ENCODE data around the gene SCARB1.

SCARB1 gene

GRCh38 chr12:124872068-124872719, 8.5 kb upstream of the SCARB1 start:
- no peaks in the 10 kb centered on the region for H3K36me3 ChIP-seq (ENCODE audit: insufficient read depth, low read length)
- no peaks in the 10 kb centered on the region for H4K20me1 ChIP-seq (ENCODE audit: insufficient read depth, low read length)
- H3K79me2 ChIP-seq (ENCODE audit: insufficient read depth, low read length): no peaks in the 10 kb centered on the region
- H2AFZ ChIP-seq (ENCODE audit: low read length): no peak overlapping the region
- H3F3A ChIP-seq (ENCODE audit: insufficient read depth, low read length): no peaks in the 10 kb centered on the region
- no peak overlapping the region for H3K9ac ChIP-seq (ENCODE audit: low read length)
- no peak for TF ChIP-seq CTCF (IDR thresholded peaks at IDR 0.05; ENCODE audit: low read length)
- TF ChIP-seq EZH2 (IDR thresholded peaks at IDR 0.05; ENCODE audit: borderline replicate concordance, low read length): no peak
- H3K4me3 ChIP-seq (ENCODE audit: low read depth, low read length, poor library complexity, severe bottlenecking): no peak overlapping the region
- no peaks in the 10 kb centered on the region for H3K9me3 ChIP-seq (ENCODE audit: low read length)
- H3K4me1 ChIP-seq (ENCODE audit: insufficient read depth, low read length, severe bottlenecking): peaks cover 7% of the 10 kb centered on the region
- peaks cover 6% of the 10 kb centered on the region; the same call in 1 of the 2 replicates for H3K27me3 ChIP-seq (ENCODE audit: insufficient read depth, low read length)
- H3K9me2 ChIP-seq (ENCODE audit: low read depth, low read length): no peaks in the 10 kb centered on the region
- no peak overlapping the region for H3K4me2 ChIP-seq (ENCODE audit: low read length)
- H3K27ac ChIP-seq (ENCODE audit: low read depth, low read length, poor library complexity, severe bottlenecking): no peak overlapping the region

GRCh38 chr12:124871297-124871696, 7.6 kb upstream of the SCARB1 start:
- Histone ChIP-seq H3K9ac (ENCODE audit: low read length) (no peak overlapping the region), H3F3A (ENCODE audit: insufficient read depth, low read length) (no peaks in the 10 kb centered on the region), H3K4me3 (ENCODE audit: low read depth, low read length, poor library complexity, severe bottlenecking) (no peak overlapping the region), H3K4me2 (ENCODE audit: low read length) (no peak overlapping the region), H3K4me1 (ENCODE audit: insufficient read depth, low read length, severe bottlenecking) (peaks cover 7% of the 10 kb centered on the region), H3K9me3 (ENCODE audit: low read length) (no peaks in the 10 kb centered on the region), H3K79me2 (ENCODE audit: insufficient read depth, low read length) (no peaks in the 10 kb centered on the region), H3K9me2 (ENCODE audit: low read depth, low read length) (no peaks in the 10 kb centered on the region), H3K27me3 (ENCODE audit: insufficient read depth, low read length) (0 out of 2 replicates have a peak, but pooled peaks cover 6% of the 10 kb centered on the region), H4K20me1 (ENCODE audit: insufficient read depth, low read length) (no peaks in the 10 kb centered on the region), H2AFZ (ENCODE audit: low read length) (no peak overlapping the region), H3K27ac (ENCODE audit: low read depth, low read length, poor library complexity, severe bottlenecking) (no peak overlapping the region), H3K36me3 (ENCODE audit: insufficient read depth, low read length) (no peaks in the 10 kb centered on the region)
- TF ChIP-seq CTCF (IDR thresholded peaks at IDR 0.05; ENCODE audit: low read length) (no peak), EZH2 (IDR thresholded peaks at IDR 0.05; ENCODE audit: borderline replicate concordance, low read length) (no peak)

- H3K9ac ChIP-seq (ENCODE audit: low read length): no peak overlapping the region
- H4K20me1 ChIP-seq (ENCODE audit: insufficient read depth, low read length): no peaks in the 10 kb centered on the region
These were observed 6.9 kb upstream of the SCARB1 start for GRCh38 chr12:124870515-124870914.

More at GRCh38 chr12:124870515-124870914, 6.9 kb upstream of the SCARB1 start:
- Histone ChIP-seq H3K36me3 (ENCODE audit: insufficient read depth, low read length) (no peaks in the 10 kb centered on the region), H3K4me1 (ENCODE audit: insufficient read depth, low read length, severe bottlenecking) (peaks cover 7% of the 10 kb centered on the region), H2AFZ (ENCODE audit: low read length) (no peak overlapping the region), H3K4me2 (ENCODE audit: low read length) (no peak overlapping the region), H3K4me3 (ENCODE audit: low read depth, low read length, poor library complexity, severe bottlenecking) (no peak overlapping the region), H3K79me2 (ENCODE audit: insufficient read depth, low read length) (no peaks in the 10 kb centered on the region), H3F3A (ENCODE audit: insufficient read depth, low read length) (no peaks in the 10 kb centered on the region), H3K27ac (ENCODE audit: low read depth, low read length, poor library complexity, severe bottlenecking) (no peak overlapping the region), H3K9me3 (ENCODE audit: low read length) (no peaks in the 10 kb centered on the region), H3K27me3 (ENCODE audit: insufficient read depth, low read length) (0 out of 2 replicates have a peak, but pooled peaks cover 6% of the 10 kb centered on the region), H3K9me2 (ENCODE audit: low read depth, low read length) (no peaks in the 10 kb centered on the region)
- no peak for TF ChIP-seq CTCF (IDR thresholded peaks at IDR 0.05; ENCODE audit: low read length)
